NCI-H1436 treated with DMSO at 0.1 percent for 48 hours (cell line): Measurements from ENCODE around the gene SLCO4A1.

Experiments
- DNase-seq: peaks from one replicate; lab custom pipeline; 2025; lab: John Stamatoyannopoulos, UW

SLCO4A1 gene

GRCh38 chr20:62638055-62638570 is 4.2 kb upstream of the SLCO4A1 start:
- no peak for DNase-seq

DNA sequence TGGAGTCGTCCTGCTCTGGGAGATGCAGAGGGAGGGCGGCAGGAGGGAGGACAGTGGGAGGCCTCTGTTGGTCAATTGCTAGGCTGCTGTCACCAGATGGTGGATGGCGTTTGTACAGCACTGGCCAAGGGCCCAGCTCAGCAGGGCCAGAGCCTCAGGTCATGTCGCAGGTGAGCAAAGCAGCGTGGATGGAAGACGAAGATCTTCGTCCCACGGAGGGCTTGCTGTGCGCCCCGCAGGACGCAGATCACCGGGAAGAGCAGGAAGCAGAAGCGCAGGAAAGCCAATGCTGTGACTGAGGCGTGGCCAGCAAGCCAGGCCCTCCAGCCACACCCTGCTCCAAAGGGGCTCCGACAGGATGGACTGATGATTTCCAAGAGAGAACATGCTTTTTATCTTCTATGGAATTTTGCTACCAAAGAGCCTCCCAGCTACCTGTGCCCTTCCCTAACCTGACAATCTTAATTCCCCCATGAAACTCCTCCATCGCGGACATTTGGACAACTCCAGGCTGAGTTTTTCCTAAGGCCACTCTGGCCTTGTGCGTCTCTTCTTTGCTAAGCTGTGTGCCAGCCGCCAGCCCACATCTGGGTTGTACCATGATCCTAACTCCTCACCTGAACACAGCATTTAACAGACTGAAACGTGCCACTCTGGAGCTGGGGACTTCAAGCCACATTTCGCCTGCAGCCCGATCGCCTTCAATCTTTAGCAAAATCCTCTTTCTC is 3.5 kb upstream of the SLCO4A1 start:
- no peak for DNase-seq

GRCh38 chr20:62639765-62640164 is 2.5 kb upstream of the SLCO4A1 start:
- no peak for DNase-seq

- no peak for DNase-seq
Observed at GRCh38 chr20:62640870-62641269, 1.4 kb upstream of the SLCO4A1 start.

- DNase-seq = no peak
Observed at GRCh38 chr20:62641321-62642050, 817 bp upstream of the SLCO4A1 start.

- no peak for DNase-seq
Observed at GRCh38 chr20:62642666-62643520, 590 bp downstream of the SLCO4A1 start.

GRCh38 chr20:62643521-62644043 is 1.3 kb downstream of the SLCO4A1 start:
- DNase-seq = no peak

DNA sequence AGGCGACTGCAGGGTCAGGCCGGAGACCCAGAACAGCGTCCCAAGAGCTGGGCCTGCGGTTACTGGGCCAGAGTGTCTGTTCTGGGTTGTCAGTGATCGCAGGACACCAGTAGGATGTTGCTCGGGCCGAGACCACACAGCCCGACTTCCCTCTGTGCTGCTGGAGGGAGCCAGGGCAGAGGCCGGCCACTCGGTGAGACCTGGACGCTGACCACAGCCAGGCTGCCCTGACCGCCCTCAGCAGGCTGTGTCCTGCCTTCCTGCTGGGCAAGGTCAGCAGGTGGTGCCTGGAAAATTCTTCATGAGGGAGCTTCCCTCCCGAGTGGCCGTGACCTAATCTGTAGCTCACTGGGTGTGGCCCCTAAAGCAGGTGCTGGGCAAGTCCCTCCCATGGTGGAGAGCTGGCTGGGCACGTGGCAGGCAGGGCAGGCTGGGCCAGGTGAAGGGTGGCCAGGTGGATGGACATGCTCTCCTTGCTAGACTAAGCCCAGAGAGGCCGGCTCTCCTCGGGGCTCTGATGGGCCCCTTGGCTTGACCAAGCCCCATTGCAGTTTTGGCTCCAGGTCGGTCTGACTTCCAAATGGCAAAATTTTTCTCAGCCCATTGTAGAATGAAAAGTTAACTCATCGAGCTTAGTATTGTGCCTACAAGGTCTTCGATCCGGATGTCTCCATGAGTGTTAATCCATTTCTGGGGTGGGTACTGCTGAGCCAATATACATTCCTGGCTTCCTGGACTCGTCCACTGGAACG is 1.9 kb downstream of the SLCO4A1 start:
- no peak for DNase-seq

DNA sequence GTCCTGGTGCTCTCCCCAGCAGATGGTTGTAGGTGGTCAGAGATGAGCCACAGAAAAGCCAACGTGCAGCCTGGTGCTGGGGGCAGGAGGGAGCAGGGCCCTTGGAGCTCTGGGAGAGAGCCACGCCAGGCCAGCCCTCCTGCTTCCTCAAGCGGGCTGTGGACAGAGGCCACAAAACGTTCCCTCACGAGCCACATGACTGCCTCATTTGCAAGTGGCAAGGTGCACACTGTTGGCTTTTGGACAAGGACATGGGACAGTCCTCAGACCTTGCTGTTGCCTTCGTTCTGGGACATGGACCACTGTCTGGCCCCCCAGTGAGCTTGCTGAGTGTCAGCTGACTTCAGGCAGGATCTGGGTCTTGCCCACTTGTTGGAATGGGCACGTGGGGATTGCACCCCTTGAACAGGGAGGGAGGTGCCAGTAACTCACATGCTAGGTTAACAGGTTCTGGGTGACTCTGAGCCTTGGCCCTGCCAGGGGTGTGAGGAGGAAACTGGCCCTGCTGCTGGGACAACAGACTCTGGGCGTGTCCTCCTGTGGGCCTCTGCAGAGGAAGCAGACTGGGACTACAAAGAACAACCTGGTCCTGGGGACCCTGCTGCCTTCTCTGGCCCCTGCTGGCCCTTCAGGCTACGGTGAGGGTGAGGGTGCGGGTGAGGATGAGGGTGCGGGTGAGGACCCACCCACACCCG is 2.6 kb downstream of the SLCO4A1 start:
- no peak for DNase-seq

- DNase-seq = no peak
Observed at GRCh38 chr20:62645613-62646012, 3.3 kb downstream of the SLCO4A1 start.

DNA sequence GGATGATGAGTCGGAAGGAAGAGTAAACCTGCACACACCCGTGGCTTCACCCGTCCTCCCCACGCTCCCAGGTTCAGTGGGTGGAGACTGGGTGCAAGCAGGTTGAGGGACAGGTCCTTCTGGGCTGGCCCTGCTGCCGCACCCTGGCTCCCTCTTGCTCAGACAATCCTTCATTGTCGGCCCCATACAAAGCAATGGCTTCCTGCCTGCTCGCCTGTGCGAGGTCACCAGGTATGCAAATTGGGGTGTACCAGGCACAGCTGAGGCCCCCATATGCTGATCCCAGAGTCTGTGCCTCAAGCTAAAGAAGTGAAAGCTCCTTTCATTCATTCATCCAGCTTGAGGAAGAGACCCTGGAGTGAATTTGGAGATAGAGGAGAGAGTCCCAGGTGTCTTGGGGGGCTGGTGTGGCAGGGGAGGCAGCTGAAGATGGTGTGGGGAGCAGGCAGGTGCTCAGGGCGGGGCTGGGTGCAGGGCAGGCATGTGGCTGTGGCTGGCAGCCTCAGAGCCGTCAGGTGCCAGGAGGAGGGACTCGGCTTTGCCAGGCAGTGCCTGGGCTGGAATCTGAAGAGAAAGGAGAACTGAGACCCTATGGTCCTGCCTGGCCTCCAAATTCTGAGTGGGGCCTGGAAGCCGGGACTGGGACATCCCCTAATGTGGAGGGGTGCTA is 4.7 kb downstream of the SLCO4A1 start:
- no peak for DNase-seq

DNA sequence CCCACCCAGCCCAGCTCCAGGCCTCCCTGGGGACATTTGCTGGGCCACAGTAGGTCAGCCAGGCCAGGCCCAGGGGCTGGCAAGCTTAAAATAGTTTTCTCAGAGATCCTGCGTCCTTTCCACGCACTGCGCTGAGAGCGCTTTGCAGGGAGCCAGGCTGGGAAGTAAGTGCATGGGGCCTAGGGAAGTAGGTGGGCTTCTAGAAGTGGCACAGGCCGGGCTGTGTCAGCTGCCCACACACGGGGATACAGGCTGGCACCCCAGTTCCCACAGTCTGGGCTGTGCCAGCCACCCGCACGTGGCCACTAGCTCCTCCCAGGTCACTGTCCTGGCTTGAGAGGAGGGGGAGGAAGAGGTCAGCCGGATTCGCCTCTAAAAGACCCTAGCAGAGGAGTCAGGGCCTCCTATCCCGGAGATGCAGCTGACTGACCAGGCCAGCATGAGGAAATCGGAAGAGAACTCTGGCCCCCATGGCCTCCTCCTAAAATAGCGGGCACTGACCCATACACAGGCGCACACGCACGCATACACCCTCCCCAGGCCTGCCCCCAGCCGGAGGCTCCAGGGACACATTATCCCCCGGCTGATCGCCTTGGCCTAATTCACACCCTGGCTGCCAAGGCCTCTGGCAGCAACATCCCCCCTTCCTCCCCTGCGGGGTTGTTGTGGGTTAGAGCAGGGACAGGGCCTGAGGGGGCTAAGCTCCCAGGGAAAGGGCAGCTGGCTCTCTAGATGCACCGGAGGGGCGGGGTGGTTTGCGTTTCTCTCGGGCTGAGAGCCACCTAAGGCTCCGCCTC is 5.4 kb downstream of the SLCO4A1 start:
- no peak for DNase-seq

GRCh38 chr20:62648318-62648995 is 6.2 kb downstream of the SLCO4A1 start:
- DNase-seq = no peak

GRCh38 chr20:62649140-62649539 is 6.8 kb downstream of the SLCO4A1 start:
- no peak for DNase-seq

DNA sequence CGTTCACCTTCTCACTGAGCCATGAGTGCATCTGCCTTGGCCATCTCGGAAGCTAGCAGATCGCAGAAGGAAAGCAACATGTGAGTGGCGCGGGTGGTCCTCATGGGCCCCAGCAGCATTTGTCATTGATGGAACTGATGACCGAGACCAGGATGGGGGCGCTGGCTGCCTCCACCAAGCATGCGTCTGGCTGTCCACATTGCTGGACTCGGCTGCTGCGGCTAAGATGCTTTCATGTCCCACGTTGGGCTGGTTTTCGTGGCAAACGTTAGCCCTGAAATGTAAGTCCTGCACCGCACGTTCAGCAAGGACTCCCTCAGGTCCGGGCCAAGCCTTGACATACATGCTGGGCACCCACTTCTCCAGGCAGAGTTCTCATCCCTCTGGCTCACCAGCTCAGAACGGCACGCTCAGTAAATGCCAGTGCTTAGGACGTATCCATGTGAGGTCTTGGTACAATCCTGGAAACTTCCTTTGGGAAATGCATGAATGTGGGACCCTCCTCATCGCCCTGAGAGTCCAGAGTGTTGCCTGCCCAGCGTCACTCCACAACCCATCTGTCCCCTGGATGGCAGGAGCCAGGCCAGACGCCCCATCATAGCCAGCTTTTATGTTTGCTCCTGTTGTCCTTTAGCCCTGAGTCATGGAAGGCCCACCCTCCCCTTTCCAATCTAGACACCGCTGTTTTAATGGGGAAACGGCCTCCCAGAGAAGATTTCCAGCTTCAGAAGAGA is 8.4 kb downstream of the SLCO4A1 start:
- no peak for DNase-seq

DNA sequence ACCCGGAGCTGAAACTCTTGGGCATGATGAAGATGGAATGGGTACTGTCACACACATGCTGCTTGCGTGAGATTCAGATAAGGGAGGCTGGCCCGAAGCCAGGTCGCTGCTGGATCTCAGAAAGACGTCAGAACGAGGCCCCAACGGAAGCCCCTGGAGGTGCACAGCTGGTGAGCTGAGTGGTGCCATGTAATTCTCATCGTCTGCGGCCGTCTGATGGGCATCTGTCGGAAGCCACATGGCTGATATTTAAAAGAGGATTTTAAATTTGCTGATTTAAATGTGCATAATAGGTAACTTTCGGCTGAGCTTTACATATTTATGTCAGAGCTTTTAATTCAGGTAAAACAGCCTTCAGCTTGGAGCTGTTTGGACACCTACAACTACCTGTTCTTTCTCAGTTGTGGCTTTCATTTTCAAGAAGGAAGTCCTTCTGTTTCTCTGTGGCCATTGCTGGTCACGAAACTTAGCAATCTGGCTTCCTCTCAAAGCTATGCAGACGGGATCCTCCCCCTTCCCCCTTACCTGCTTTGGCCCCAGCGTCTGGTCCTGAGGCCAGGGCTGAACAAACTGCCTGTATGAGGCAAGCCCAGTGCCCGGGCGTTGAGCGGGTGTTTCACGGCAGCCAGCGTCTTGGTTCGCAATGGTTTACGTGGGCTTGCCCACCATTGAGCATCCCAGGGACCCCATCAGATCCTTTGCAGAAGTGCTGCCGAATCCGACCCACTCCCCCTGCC is 9.2 kb downstream of the SLCO4A1 start:
- DNase-seq = no peak
